ENCODE results near the gene TBC1D25.
"Not testable (repeated sequence)": the region's sequence is repeated elsewhere in the genome, so short reads cannot be mapped to it uniquely, and the experiment has no call there.

Gene TBC1D25

DNA sequence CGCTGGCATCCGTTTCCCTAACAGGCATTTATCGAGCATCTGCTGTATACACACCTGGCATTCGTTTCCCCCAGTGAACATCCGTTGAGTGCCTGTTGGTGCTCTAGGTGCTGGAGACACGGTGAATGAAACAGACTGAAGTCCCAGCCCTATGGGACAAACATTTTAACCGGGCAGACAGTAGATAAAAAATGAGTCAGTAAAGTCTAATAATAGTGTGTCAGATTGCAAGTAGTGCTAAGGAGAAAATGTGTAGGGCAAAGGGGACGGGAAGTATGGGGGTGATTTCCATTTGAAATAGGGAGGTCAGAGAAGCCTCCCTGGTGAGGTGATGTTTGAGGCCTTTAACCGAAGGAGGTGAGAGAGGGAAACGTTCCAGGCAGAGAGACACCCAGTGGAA is 23.2 kb upstream of the TBC1D25 start:
- no peak for DNase-seq

DNA sequence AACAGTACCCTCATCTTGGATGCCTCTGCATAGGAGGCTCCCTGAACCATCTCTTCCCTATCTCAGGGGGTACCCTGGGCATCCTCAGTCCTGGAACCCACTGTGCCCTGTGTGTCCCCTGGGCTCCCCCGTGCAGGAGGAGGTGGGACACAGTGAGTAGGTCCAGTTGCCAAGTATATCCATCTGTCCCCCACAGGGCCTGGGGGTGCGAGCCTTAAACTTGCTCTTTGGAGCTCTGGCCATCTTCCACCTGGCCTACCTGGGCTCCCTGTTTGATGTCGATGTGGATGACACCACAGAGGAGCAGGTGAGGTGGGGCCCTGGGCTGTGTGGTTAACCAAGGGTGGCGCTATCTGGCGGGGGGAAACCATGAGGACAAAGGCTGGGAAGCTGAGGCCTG is 22.5 kb upstream of the TBC1D25 start:
- no peak for DNase-seq

DNA sequence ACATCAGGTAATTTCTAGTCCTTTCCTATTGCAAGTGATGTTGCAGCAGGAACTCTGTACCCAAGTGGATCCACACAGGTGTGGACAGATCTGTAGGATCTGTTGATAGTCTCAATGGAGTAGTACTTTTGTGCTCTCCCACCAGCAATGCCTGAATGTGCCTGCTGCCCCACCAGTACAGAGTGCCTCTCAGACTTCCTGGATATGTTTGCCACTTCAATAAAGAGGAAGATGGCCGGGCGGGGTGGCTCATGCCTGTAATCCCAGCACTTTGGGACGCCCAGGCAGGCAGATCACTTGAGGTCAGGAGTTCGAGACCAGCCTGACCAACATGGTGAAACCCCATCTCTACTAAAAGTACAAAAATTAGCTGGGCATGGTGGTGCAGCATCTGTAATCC is 20.0 kb upstream of the TBC1D25 start:
- DNase-seq = not testable (repeated sequence)

DNA sequence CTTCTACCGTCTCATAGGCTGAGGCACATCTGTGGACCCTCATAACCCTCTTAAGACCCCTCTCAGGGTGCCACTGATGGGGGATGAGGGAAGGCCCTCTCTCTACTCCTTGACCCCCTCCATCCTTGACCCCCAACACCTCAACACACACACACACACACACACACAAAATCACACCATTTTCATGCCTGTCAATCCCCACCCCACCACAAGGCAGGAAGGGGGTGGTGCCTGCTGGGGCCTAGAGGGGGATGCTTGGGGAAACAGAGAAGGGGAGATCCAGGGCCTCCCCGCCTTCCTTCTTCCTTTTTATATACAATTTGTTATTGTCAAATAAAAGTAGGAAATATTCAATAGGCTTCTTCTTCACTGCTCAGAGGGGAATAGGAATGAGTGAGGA is 19.1 kb upstream of the TBC1D25 start:
- DNase-seq = no peak

DNA sequence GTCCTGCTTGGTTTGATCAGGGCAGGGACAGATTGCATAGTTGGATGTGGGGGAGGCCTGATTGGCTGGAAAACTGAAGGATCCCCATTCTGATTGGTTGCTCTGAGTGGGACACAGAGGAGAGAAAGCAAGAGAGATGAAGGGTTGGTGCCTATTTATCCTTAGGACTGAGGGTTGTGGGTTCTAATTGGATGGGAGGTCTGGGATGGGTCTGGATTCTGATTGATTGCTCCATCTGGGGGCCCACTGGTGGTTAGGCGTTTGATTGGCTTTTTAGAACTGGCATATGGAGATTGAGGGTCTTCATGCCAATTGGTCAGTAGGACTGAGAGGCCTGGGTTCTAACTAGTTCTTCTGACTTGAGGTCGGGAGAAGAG is 18.6 kb upstream of the TBC1D25 start:
- DNase-seq = no peak

DNA sequence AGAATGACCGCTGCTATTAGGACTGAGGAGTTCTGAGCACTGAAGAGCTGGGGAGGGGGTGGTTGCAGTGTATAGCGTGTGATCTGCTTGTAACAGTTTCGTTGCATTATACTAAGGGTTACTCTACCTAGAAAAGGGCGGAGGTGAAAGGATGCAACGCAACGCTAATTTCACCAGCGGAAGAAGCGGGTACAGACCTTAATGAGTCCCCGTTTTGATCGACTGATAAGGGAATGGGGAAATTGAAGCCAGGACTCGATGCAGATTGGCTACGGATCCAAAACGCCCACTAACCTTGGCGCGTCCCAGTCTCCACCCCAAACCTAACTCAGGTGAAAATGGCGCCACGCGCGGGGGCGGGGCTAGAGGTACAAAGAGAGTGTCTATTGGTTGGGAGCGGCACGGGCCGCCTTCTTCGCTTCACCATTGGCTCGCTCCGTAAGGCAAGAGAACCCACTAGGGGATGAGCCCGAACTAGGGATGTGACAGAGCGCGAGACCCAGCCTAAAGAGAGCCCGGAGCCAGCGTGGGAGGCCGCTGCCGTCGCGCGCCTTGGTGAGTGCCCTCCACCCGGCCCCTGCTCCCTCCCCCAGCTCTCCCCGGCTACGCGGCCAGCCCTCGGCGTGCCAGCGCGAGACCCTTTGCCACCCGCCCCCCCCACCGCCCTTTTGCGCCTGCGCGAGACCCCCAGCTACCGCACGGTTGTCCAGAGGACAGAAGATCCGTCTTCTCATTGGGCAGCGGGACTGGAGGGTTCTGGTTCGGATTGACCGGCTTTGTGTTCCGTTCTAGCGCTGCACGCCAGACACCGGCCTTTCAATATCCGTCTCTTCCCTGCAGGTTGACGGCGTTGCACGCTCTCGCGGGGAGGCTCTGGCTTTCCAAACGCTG is 17.9 kb upstream of the TBC1D25 start, which contains the start of gene EBP:
TSS of gene EBP (plus strand) at position 456 of the 891 bp plus-strand sequence. CDS start 1,964 bp downstream, outside the sequence.
- DNase-seq = peak; percentile 88

DNA sequence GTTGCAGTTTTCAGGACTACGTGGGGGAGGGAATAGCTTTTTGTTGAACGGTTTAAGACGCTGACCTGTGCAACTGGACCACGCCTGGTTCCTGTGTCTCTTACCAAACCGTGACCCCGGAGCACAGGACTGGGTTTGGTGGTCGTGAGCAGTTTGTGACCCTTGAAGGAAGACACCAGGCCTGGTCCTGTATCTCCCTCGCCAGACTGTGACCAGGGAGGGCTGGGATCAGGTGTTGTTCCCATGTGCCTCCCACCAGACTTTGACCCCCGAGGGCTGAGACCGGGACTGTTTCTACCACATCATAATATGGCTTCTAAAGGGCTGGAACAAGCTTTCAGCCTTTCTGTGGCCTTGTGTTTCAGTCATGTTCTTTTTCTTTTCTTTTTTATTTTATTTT is 17.2 kb upstream of the TBC1D25 start:
- DNase-seq = no peak

DNA sequence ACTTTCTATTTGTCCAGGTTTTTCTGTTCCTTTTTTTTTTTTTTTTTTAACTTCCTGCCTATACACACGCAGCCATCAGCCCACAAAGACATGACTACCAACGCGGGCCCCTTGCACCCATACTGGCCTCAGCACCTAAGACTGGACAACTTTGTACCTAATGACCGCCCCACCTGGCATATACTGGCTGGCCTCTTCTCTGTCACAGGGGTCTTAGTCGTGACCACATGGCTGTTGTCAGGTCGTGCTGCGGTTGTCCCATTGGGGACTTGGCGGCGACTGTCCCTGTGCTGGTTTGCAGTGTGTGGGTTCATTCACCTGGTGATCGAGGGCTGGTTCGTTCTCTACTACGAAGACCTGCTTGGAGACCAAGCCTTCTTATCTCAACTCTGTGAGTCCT is 15.8 kb upstream of the TBC1D25 start:
- DNase-seq = no peak

DNA sequence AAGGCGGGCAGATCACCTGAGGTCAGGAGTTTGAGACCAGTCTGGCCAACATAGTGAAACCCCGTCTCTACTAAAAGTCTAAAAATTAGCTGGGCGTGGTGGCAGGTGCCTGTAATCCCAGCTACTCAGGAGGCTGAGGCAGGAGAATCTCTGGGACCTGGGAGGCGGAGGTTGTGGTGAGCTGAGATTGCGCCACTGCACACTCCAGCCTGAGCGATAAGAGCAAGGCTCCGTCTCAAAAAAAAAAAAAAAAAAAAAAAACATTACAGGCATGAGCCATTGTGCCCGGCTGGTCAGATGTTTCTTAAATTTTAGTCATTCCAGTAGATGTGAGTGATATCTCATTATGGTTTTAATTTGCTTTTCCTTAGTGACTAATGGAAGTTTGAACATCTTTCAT is 13.7 kb upstream of the TBC1D25 start:
- not testable (repeated sequence) for DNase-seq

DNA sequence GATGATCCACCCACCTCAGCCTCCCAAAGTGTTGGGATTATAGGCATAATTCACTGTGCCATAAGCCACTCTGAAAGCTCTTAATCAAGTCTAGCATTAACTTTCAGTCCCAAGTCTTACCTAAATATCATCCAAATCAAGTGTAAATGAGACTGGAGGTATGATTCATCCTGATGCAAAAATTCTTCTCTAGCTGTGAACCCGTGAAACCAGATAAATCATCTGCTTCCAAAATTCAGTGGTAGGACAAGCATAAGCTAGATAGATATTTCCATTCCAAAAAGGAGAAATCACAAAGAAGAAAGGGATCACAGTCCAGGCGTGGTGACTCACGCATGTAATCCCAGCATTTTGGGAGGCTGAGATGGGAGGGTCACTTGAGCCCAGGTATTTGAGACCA is 8.8 kb upstream of the TBC1D25 start:
- no peak for DNase-seq

DNA sequence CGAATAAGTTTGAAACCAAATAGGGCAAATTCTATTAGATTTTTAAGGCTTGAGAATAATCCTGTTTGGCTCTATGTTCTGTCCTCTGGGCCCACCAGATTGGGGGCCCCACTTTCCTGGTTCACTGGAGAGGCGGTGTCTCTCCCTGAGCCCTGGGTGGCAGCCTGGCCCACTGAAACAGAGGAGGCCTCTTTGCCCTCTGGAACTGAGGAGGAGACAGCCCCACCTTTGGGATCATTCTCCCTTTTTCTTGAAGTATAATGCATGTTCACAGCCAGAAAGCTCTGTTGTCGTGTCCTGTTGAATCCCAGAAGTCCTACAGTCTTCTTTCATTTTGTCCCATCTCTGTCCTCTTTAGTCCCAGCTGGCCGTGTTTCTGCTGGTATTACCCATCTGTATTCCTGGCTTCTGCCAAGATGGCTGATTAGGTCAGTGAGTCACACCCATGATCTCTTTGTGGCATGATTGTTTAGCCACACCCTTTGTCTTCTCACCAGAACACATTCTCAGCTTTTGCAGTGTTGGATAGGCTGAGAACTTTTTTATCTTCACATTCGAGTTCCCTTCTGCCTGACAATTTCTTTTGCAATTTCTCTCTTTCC is 8.1 kb upstream of the TBC1D25 start:
- no peak for DNase-seq

DNA sequence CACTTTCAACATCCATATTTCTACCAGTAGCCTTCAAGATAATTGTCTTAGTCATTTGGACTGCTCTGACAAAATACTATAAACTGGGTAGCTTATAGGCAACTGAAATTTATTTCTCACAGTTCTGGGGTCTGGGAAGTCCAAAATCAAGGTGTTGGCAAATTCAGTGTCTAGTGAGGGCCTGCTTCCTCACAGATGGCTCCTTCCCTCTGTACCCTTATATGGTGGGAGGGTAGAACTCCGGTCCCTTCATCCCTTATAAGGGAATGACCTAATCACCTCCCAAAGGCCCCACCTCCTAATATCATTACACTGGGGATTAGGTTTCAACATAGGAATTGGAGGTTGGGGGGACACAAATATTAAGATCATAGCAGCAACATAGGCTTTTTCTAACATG is 7.4 kb upstream of the TBC1D25 start:
- no peak for DNase-seq

DNA sequence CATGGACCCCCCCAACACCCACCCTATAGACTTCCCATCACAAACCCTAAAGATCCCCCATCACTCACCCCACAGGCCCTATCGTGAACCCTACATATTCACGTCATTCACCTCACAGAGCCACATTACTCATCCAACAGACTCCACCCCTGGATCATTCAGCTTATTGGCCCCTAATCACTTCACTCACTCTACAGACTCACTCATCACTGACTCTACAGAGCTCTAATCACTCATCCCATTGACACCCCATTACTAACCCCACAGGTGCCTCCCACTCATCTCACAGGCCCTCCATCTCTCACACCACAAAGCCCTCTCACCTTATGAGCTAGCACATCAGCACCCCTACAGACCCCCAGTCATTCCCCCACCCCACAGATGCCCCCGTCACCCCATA is 6.3 kb upstream of the TBC1D25 start:
- no peak for DNase-seq

DNA sequence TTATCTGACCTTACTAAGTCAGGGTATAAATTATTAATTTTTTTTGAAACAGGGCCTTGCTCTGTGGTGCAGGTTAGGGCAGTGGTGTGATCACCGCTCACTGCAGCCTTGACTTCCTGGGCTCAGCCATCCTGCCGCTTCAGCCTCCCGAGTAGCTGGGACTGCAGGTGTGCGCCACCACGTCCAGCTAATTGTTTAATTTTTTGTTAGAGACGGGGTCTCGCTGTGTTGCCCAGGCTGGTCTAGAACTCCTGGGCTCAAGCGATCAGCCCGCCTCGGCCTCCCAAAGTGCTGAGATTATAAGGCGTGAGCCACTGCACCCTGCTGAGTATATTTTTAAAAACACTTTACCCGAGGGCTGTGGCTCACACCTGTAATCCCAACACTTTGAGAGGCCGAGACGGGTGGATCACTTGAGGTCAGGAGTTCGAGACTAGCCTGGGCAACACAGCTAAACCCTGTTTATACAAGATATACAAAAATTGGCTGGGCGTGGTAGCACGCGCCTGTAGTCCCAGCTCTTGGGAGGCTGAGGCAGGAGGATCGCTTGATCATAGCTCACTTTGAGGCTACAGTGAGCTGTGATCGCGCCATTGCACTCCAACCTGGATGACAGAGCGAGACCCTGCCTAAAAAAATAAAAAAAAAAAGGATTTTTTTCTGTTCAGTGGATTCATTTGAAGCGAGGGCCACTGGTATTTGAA is 721 bp upstream of the TBC1D25 start:
- DNase-seq = no peak

DNA sequence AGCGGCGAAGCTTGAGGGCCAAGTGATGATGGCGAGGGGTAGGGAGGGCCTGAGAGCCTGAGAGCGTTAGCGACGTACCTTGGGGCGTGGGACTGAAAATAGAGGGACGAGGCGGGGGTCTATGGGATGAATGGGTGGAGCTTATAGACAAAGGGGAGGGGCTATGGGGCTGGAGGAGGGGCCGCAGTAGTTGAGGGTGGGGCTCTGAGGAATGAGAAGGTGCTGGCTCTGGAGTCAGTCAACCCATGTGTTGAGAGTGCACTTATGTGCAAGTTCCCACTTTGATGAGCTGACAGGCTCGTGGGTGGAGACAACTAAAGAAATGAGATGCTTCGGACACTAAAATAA is 488 bp downstream of the TBC1D25 start:
- DNase-seq = no peak

DNA sequence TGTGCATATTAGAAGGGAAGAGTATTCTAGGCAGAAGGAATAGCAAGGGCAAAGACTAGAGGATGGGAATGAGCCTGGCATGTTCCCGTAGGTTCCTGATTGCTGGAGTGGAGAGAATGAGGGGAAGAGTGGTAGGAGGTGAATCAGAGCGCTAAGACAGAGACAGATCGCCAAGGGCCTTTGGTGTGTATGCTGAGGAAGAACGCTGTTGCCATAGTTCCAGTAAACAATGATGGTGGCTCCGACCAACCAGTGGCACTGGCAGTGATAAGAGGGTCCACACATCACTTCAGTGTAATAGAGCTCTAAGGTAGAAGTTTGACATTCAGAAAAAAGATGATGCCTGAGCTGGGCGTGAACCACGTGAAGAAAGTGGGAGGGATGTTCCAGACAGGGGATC is 966 bp downstream of the TBC1D25 start:
- DNase-seq = no peak

DNA sequence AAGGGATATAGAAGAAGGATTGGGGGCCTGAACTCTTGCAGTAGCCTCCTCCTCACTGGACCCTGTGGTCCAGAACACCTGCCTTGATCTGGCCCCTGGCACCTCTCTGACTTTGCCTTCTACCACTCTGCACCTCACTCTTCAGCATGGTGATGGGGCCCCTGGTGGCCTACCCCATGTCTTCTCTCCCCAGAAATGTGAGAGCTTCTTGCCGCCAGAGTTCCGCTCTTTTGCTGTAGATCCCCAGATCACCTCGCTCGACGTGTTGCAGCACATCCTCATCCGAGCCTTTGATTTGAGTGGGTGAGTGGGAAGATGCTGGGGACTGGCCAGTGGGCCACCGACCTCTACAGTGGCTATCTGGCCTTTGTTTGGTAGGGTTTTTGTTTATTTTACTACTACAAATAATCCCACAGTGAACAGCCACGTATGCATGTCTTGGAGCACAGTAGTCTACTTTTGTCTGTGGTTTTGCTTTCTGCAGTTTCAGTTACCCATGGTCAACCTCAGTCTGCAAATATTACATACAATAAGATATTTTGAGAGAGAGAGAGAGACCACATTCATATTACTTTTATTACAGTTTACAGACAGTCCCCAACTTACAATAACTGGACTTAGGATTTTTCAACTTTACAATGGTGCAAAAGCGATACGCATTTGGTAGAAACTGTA is 1.8 kb downstream of the TBC1D25 start:
- no peak for DNase-seq

DNA sequence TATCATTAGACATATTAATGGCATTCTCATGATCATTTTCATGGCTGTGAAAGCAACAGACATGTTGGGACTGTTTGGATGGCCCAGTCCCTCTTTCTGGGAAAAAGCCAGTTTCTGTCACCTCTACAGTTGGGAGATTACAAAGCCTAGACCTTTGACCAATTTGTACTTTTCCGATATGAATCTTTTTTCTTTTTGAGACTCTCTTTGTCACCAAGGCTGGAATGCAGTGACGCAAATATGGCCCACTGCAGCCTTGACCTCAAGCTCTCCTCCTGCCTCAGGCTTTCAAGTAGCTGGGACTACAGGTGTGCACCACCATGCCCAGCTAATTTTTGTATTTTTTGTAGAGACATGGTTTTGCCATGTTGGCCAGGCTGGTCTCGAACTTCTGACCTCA is 9.4 kb downstream of the TBC1D25 start:
- no peak for DNase-seq

DNA sequence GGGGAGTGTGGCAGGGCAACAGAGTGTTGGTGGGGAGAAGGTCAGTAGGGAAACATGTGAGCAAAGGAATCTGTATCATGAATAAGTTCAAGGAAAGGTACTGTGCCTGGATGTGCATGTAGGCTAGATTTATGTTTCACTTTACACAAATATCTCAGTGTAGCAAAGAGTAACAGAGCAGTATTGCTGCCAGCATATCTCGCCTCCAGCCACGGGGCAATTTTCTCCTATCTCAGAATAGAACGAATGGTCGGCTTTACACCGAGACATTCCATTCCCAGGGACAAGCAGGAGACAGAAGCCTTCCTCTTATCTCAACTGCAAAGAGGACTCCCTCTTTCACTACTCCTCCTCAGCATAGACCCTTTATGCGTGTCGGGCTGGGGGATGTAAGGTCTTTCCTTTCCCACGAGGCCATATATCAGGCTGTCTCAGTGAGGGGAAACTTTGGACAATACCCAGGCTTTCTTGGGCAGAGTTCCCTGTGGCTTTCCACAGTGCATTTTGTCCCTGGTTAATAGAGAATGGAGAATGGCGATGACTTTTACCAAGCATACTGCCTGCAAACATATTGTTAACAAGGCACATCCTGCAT is 16.3 kb downstream of the TBC1D25 start:
- DNase-seq = not testable (repeated sequence)

DNA sequence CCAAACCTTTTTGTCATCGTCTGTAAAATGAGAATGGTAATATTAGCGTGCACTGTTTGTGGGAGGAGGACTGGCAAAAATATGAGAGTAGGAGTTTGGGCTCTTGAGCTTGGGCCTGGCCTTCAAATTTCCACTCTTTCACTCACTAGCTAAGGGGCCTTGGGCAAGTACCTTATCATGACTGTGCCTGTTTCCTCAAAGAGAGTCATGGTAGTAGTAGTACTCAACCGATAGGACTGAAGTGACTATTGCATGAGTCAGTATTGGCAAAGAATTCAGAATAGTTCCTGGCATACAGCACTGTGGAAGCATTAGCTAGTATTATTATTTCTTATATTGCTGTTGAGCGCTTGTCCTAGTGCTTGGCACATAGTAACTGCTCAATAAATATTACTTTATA is 18.8 kb downstream of the TBC1D25 start:
- no peak for DNase-seq

DNA sequence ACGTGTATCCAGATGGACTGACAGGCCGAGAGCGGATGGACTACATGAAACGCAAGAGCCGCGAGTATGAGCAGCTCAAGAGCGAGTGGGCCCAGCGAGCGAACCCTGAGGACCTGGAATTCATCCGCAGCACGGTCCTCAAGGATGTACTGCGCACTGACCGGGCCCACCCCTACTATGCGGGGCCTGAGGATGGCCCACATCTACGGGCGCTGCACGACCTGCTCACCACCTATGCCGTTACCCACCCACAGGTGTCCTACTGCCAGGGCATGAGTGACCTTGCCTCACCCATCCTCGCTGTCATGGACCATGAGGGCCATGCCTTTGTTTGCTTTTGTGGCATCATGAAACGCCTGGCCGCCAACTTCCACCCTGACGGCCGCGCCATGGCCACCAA is 20.1 kb downstream of the TBC1D25 start:
- no peak for DNase-seq

DNA sequence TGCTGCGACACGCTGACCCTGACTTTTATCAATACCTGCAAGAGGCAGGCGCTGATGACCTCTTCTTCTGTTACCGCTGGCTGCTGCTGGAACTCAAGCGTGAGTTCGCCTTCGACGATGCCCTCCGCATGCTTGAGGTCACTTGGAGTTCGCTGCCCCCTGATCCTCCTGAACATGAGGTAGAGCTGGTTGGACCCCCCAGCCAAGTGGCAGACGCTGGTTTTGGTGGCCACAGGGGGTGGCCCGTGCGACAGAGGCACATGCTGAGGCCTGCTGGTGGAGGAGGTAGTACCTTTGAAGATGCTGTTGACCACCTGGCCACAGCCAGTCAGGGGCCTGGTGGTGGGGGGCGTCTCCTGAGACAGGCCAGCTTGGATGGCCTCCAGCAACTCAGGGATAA is 20.5 kb downstream of the TBC1D25 start:
- no peak for DNase-seq

DNA sequence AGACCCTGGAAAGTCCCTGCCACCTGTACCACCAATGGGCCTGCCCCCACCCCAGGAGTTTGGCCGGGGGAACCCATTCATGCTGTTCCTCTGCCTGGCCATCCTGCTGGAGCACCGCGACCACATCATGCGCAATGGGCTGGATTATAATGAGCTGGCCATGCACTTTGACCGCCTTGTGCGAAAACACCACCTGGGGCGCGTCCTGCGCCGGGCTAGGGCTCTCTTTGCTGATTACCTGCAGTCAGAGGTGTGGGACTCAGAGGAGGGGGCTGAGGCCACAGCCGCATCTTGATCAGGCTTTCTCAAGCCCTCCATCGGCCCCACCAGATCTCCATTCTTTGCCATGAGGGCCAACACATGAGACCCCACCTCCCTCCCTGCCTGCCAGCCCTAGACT is 21.2 kb downstream of the TBC1D25 start:
- DNase-seq = no peak

All from SIG-M5 (cell line).